OCI-LY1 (cell line): ENCODE results near the gene PLD1.
A peak's percentile ranks its signal among the peaks of the same experiment; 100 is the strongest.

Experiments used
- H2AFZ ChIP-seq: fragments of 200-600 bp; sonication (generic), shearing (Covaris generic); 2 replicates; pipeline ENCODE4 v1.6.0; 2014; ENCODE audit warnings: antibody characterized with exemption, mild to moderate bottlenecking, low read length
- H3F3A ChIP-seq: fragments of 200-600 bp; sonication (generic), shearing (Covaris generic); 2 replicates; pipeline ENCODE4 v1.6.0; 2014; ENCODE audit warnings: mild to moderate bottlenecking, antibody characterized with exemption, low read length, moderate library complexity; ENCODE audit not compliant: insufficient read depth
- H3K27ac ChIP-seq: fragments of 200-600 bp; sonication (generic); 2 replicates; pipeline ENCODE4 v1.5.1; 2014; ENCODE audit warnings: low read length, mixed run types, mild to moderate bottlenecking, low read depth; ENCODE audit not compliant: poor library complexity, severe bottlenecking
- H3K27me3 ChIP-seq: fragments of 200-600 bp; sonication (generic); 2 replicates; pipeline ENCODE4 v1.6.0; 2014; ENCODE audit warnings: antibody characterized with exemption, mild to moderate bottlenecking, low read length, moderate library complexity; ENCODE audit not compliant: insufficient read depth
- H3K36me3 ChIP-seq: fragments of 200-600 bp; sonication (generic); 2 replicates; pipeline ENCODE4 v1.6.1; 2014; ENCODE audit warnings: mild to moderate bottlenecking, antibody characterized with exemption, low read length, moderate library complexity, mixed read lengths; ENCODE audit not compliant: insufficient read depth
- H3K4me1 ChIP-seq: fragments of 200-600 bp; sonication (generic); 2 replicates; pipeline ENCODE4 v1.5.1; 2014; ENCODE audit warnings: mild to moderate bottlenecking, low read length, moderate library complexity; ENCODE audit not compliant: insufficient read depth, severe bottlenecking
- H3K4me2 ChIP-seq: fragments of 200-600 bp; sonication (generic), shearing (Covaris generic); 2 replicates; pipeline ENCODE4 v1.6.1; 2014; ENCODE audit warnings: low read length
- H3K4me3 ChIP-seq: fragments of 200-600 bp; sonication (generic); 2 replicates; pipeline ENCODE4 v1.5.1; 2014; ENCODE audit warnings: low read length, low read depth, mild to moderate bottlenecking, mixed read lengths; ENCODE audit not compliant: poor library complexity, severe bottlenecking
- H3K79me2 ChIP-seq: fragments of 200-600 bp; shearing (Covaris generic); 2 replicates; pipeline ENCODE4 v1.6.1; 2016; ENCODE audit warnings: mixed run types, low read length, mixed read lengths; ENCODE audit not compliant: insufficient read depth
- H3K9ac ChIP-seq: fragments of 200-600 bp; sonication (generic), shearing (Covaris generic); 2 replicates; pipeline ENCODE4 v1.6.1; 2014; ENCODE audit warnings: mild to moderate bottlenecking, low read length, mixed read lengths
- H3K9me2 ChIP-seq: fragments of 200-600 bp; sonication (generic), shearing (Covaris generic); 2 replicates; pipeline ENCODE4 v1.6.1; 2014; ENCODE audit warnings: low read depth, mild to moderate bottlenecking, low read length, mixed read lengths
- H3K9me3 ChIP-seq: fragments of 200-600 bp; shearing (Covaris generic); 2 replicates; pipeline ENCODE4 v1.6.1; 2014; ENCODE audit warnings: low read length, mixed read lengths
- H4K20me1 ChIP-seq: fragments of 200-600 bp; sonication (generic), shearing (Covaris generic); 2 replicates; pipeline ENCODE4 v1.6.0; 2016; ENCODE audit warnings: mild to moderate bottlenecking, low read length; ENCODE audit not compliant: insufficient read depth
- CTCF ChIP-seq: fragments of 200-600 bp; sonication (generic), shearing (Covaris generic); IDR thresholded peaks from 2 replicates; pipeline ENCODE4 v1.5.1; 2017; ENCODE audit warnings: mild to moderate bottlenecking, antibody characterized with exemption, low read length, moderate library complexity, mixed read lengths
- EZH2 ChIP-seq: fragments of 200-600 bp; sonication (generic), shearing (Covaris generic); IDR thresholded peaks from 2 replicates; pipeline ENCODE4 v1.8.0; 2017; ENCODE audit warnings: borderline replicate concordance, mixed run types, mild to moderate bottlenecking, antibody characterized with exemption, low read length, moderate library complexity, mixed read lengths

PLD1 gene

GRCh38 chr3:171834461-171834801 is 24.1 kb upstream of the PLD1 start:
- Histone ChIP-seq H3K36me3 (no peaks in the 10 kb centered on the region), H3K9me3 (no peaks in the 10 kb centered on the region), H3K4me1 (no peaks in the 10 kb centered on the region), H3K27ac (no peak overlapping the region), H3K9me2 (no peaks in the 10 kb centered on the region), H3K27me3 (no peaks in the 10 kb centered on the region), H3K4me2 (no peak overlapping the region), H3K79me2 (no peaks in the 10 kb centered on the region), H3F3A (no peaks in the 10 kb centered on the region), H3K9ac (no peak overlapping the region), H2AFZ (no peak overlapping the region), H4K20me1 (no peaks in the 10 kb centered on the region), H3K4me3 (no peak overlapping the region)
- TF ChIP-seq CTCF: no peak
- no peak for TF ChIP-seq EZH2

- Histone ChIP-seq H3K9ac (no peak overlapping the region), H3K4me2 (no peak overlapping the region), H3K79me2 (no peaks in the 10 kb centered on the region), H3K36me3 (no peaks in the 10 kb centered on the region), H3K9me3 (no peaks in the 10 kb centered on the region), H3K4me1 (no peaks in the 10 kb centered on the region), H3K9me2 (no peaks in the 10 kb centered on the region), H3F3A (no peaks in the 10 kb centered on the region), H2AFZ (no peak overlapping the region), H3K27me3 (no peaks in the 10 kb centered on the region), H3K27ac (no peak overlapping the region), H3K4me3 (no peak overlapping the region), H4K20me1 (no peaks in the 10 kb centered on the region)
- no peak for TF ChIP-seq EZH2
- peak; percentile 36; the same call in 1 of the 2 replicates for TF ChIP-seq CTCF
Measured at GRCh38 chr3:171833789-171834460, 23.6 kb upstream of the PLD1 start.

- Histone ChIP-seq H3K9me2 (no peaks in the 10 kb centered on the region), H3K9ac (no peak overlapping the region), H3K9me3 (no peaks in the 10 kb centered on the region), H3K4me2 (no peak overlapping the region), H3K36me3 (no peaks in the 10 kb centered on the region), H3K4me1 (no peaks in the 10 kb centered on the region), H3K27ac (no peak overlapping the region), H3K27me3 (no peaks in the 10 kb centered on the region), H3K79me2 (no peaks in the 10 kb centered on the region), H3K4me3 (no peak overlapping the region), H2AFZ (no peak overlapping the region), H4K20me1 (no peaks in the 10 kb centered on the region), H3F3A (no peaks in the 10 kb centered on the region)
- TF ChIP-seq CTCF (no peak), EZH2 (no peak)
Measured at GRCh38 chr3:171832989-171833388, 22.7 kb upstream of the PLD1 start.
